Neutrophil (primary cell): ENCODE results near the gene SMG5.
A peak's percentile ranks its signal among the peaks of the same experiment; 100 is the strongest.
"Not testable (repeated sequence)": the region's sequence is repeated elsewhere in the genome, so short reads cannot be mapped to it uniquely, and the experiment has no call there.

ENCODE experiments used
- H3K27ac ChIP-seq: fragments of 200-600 bp; sonication (generic); 2 replicates; pipeline ENCODE4 v1.5.1; 2016; ENCODE audit warnings: mild to moderate bottlenecking, moderate library complexity
- H3K27me3 ChIP-seq: fragments of 200-600 bp; sonication (generic); 2 replicates; pipeline ENCODE4 v1.6.0; 2016; ENCODE audit warnings: mild to moderate bottlenecking
- H3K36me3 ChIP-seq: fragments of 200-600 bp; sonication (generic); 2 replicates; pipeline ENCODE4 v1.5.1; 2017
- H3K4me1 ChIP-seq, 2 experiments: fragments of 200-600 bp in 1 of 2; sonication (generic) in 1 of 2; 1 replicate in 1 of 2; 2 replicates in 1 of 2; pipeline versions ENCODE4 v1.5.1 to v1.6.1; 2013 to 2016; ENCODE audit warnings: low read depth in 1 of 2, low read length in 1 of 2, mild to moderate bottlenecking in 1 of 2, moderate library complexity in 1 of 2; ENCODE audit not compliant: control insufficient read depth in 1 of 2, insufficient read depth in 1 of 2
- H3K4me3 ChIP-seq, 2 experiments: fragments of 200-600 bp in 1 of 2; sonication (generic) in 1 of 2; 1 replicate in 1 of 2; 2 replicates in 1 of 2; pipeline ENCODE4 v1.5.1; 2013 to 2016; ENCODE audit warnings: low read depth in 1 of 2, low read length in 1 of 2, mild to moderate bottlenecking in 1 of 2, moderate library complexity in 1 of 2
- H3K9me3 ChIP-seq: fragments of 200-600 bp; sonication (generic); 2 replicates; pipeline ENCODE4 v1.5.1; 2016
- TF ChIP-seq, protein P1 (sequence below): fragments of 200-600 bp; sonication (generic); IDR thresholded peaks from 2 replicates; pipeline ENCODE4 v1.5.1; 2016; ENCODE audit warnings: antibody characterized with exemption

SMG5 gene

GRCh38 chr1:156221986-156222692 lies 60.5 kb downstream of the SMG5 start:
- H3K27me3 ChIP-seq = no peaks in the 10 kb centered on the region
- H3K4me3 ChIP-seq = no peak overlapping the region
- H3K36me3 ChIP-seq = peaks cover 29% of the 10 kb centered on the region
- TF ChIP-seq, protein P1, sequence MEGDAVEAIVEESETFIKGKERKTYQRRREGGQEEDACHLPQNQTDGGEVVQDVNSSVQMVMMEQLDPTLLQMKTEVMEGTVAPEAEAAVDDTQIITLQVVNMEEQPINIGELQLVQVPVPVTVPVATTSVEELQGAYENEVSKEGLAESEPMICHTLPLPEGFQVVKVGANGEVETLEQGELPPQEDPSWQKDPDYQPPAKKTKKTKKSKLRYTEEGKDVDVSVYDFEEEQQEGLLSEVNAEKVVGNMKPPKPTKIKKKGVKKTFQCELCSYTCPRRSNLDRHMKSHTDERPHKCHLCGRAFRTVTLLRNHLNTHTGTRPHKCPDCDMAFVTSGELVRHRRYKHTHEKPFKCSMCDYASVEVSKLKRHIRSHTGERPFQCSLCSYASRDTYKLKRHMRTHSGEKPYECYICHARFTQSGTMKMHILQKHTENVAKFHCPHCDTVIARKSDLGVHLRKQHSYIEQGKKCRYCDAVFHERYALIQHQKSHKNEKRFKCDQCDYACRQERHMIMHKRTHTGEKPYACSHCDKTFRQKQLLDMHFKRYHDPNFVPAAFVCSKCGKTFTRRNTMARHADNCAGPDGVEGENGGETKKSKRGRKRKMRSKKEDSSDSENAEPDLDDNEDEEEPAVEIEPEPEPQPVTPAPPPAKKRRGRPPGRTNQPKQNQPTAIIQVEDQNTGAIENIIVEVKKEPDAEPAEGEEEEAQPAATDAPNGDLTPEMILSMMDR = no peak
- peaks cover 31 to 36% of the 10 kb centered on the region in 2 experiments for H3K4me1 ChIP-seq
- no peaks in the 10 kb centered on the region for H3K9me3 ChIP-seq
- peak overlapping the region; percentile 50 for H3K27ac ChIP-seq

DNA sequence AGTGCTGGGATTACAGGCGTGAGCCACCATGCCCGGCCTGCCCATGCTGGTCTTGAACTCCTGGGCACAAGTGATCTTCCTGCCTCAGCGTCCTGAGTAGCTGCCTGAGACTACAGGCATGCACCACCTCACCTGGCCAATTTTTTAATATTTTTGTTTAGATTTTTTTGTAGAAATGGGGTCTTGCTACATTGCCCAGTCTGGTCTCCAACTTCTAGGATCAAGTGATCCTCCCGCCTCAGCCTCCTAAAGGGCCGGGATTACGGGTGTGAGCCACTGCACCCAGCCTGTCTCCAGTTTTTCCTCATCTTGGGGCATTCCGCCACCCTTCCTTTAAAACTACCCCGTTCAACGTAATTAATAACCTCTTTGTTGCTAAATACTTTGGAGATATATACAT lies 62.4 kb downstream of the SMG5 start:
- TF ChIP-seq, protein P1 = no peak
- Histone ChIP-seq H3K4me3 (no peak overlapping the region), H3K4me1 (peaks cover 45 to 48% of the 10 kb centered on the region in 2 experiments), H3K9me3 (no peaks in the 10 kb centered on the region), H3K36me3 (peaks cover 20% of the 10 kb centered on the region), H3K27me3 (no peaks in the 10 kb centered on the region), H3K27ac (no peak overlapping the region)

GRCh38 chr1:156217871-156218270 lies 64.8 kb downstream of the SMG5 start:
- Histone ChIP-seq H3K27me3 (no peaks in the 10 kb centered on the region), H3K36me3 (peaks cover 16% of the 10 kb centered on the region), H3K27ac (peak overlapping the region; percentile 97), H3K4me1 (peaks cover 55 to 59% of the 10 kb centered on the region in 2 experiments), H3K9me3 (no peaks in the 10 kb centered on the region), H3K4me3 (peak overlapping the region; percentile 62 to 67)
- TF ChIP-seq, protein P1 = peak; percentile 12

DNA sequence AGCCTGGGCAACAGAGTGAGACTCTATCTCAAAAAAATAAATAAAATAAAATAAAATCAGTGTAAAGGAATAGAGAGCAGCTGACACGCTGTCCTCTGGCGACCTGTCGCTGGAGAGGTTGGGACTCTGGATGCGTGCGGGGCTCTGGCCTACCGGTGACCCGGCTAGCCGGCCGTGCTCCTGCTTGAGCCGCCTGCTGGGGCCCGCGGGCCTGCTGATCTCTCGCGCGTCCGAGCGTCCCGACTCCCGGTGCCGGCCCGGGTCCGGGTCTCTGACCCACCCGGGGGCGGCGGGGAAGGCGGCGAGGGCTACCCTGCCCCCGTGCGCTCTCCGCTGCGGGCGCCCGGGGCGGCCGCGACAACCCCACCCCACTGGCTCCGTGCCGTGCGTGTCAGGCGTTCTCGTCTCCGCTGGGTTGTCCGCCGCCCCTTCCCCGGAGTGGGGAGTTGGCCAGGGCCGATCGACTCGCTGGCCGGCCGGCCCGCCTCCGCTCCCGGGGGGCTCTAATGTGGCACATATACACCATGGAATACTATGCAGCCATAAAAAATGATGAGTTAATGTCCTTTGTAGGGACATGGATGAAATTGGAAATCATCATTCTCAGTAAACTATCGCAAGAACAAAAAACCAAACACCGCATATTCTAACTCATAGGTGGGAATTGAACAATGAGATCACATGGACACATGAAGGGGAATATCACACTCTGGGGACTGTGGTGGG lies 66.1 kb downstream of the SMG5 start:
- Histone ChIP-seq H3K4me1 (peaks cover 63 to 68% of the 10 kb centered on the region in 2 experiments), H3K27ac (peak overlapping the region; percentile 97), H3K36me3 (peaks cover 24% of the 10 kb centered on the region)
- H3K4me3 ChIP-seq, H3K9me3 ChIP-seq, H3K27me3 ChIP-seq: not testable (repeated sequence)

GRCh38 chr1:156214024-156214748 lies 68.4 kb downstream of the SMG5 start:
- Histone ChIP-seq H3K4me3 (peak overlapping the region; percentile 85), H3K4me1 (peaks cover 57 to 64% of the 10 kb centered on the region in 2 experiments), H3K27me3 (no peaks in the 10 kb centered on the region), H3K27ac (peak overlapping the region; percentile 94), H3K36me3 (peaks cover 37% of the 10 kb centered on the region), H3K9me3 (no peaks in the 10 kb centered on the region)
- TF ChIP-seq, protein P1 = no peak
